ENCODE results near the gene NSD2. TPM values are rescaled to one million over a fixed set of nuclear protein-coding genes. Genes with fewer than 3 reads are reported as not detected.
"Not testable (repeated sequence)": the region's sequence is repeated elsewhere in the genome, so short reads cannot be mapped to it uniquely, and the experiment has no call there.

Gene NSD2
- total and polyA plus RNA-seq, 9 of the 15 experiments (the other 6 are each of a cell fraction or from before 2014, with no cell fraction given): 6.4 to 126 (median 58.8) TPM

GRCh38 chr4:2021358-2022018 lies 150.3 kb downstream of the NSD2 start (continued):
- TF ChIP-seq MGA (IDR thresholded peaks at IDR 0.05): peak; percentile 8
- TF ChIP-seq CBFA2T3 (IDR thresholded peaks at IDR 0.05): peak; percentile 43; the same call in 1 of the 2 replicates
- TF ChIP-seq ZNF592 (IDR thresholded peaks at IDR 0.05): peak; percentile 45; the same call in 1 of the 2 replicates
- peak in 1 of 2 experiments; percentile 10; a peak in 1 of 4 replicates for TF ChIP-seq RAD21 (CRISPR knock-in tag; conservative IDR thresholded peaks at IDR 0.05 in 1 of 2, IDR thresholded peaks at IDR 0.05 in 1 of 2)
- 0 out of 2 replicates have a peak, but pooled peaks have one; percentile 24 for TF ChIP-seq DMBX1 (CRISPR knock-in tag; IDR thresholded peaks at IDR 0.05; ENCODE audit: borderline replicate concordance)
- TF ChIP-seq NR4A1 (CRISPR knock-in tag; IDR thresholded peaks at IDR 0.05): not testable (repeated sequence)
- TF ChIP-seq NR4A1 (tag; IDR thresholded peaks at IDR 0.05): 0 out of 2 replicates have a peak, but pooled peaks have one; percentile 41
- TF ChIP-seq CBFA2T2 (conservative IDR thresholded peaks at IDR 0.05): peak; percentile 26; the same call in 1 of the 2 replicates
- TF ChIP-seq CXXC5 (CRISPR knock-in tag; IDR thresholded peaks at IDR 0.05): peak; percentile 17; the same call in 1 of the 2 replicates
- peak; percentile 50; the same call in 1 of the 2 replicates for TF ChIP-seq ZNF766 (CRISPR knock-in tag; conservative IDR thresholded peaks at IDR 0.05)
- peak; percentile 35; the same call in 1 of the 2 replicates for TF ChIP-seq SOX6 (IDR thresholded peaks at IDR 0.05)
- peak; percentile 63; the same call in 1 of the 2 replicates for TF ChIP-seq ZNF263 (CRISPR knock-in tag; IDR thresholded peaks at IDR 0.05; ENCODE audit: borderline replicate concordance)

All from K562 (cell line).